ENCODE measurements around the gene RASGRP3.
"Not testable (repeated sequence)": the region's sequence is repeated elsewhere in the genome, so short reads cannot be mapped to it uniquely, and the experiment has no call there.

Gene RASGRP3

GRCh38 chr2:33435518-33435917 is 40.9 kb upstream of the RASGRP3 start:
- H3K4me3 ChIP-seq (ENCODE audit: low read length): no peak overlapping the region
- TF ChIP-seq CTCF (conservative IDR thresholded peaks at IDR 0.05; ENCODE audit: low read depth, low read length): no peak
- no peak for DNase-seq (ENCODE audit: low read depth)

- DNase-seq (ENCODE audit: low read depth): no peak
- TF ChIP-seq CTCF (conservative IDR thresholded peaks at IDR 0.05; ENCODE audit: low read depth, low read length): no peak
- no peak overlapping the region for H3K4me3 ChIP-seq (ENCODE audit: low read length)
Observed at GRCh38 chr2:33436083-33436482, 40.4 kb upstream of the RASGRP3 start.

GRCh38 chr2:33437297-33437696 is 39.2 kb upstream of the RASGRP3 start:
- H3K4me3 ChIP-seq (ENCODE audit: low read length): no peak overlapping the region
- DNase-seq (ENCODE audit: low read depth): no peak
- TF ChIP-seq CTCF (conservative IDR thresholded peaks at IDR 0.05; ENCODE audit: low read depth, low read length): no peak

- no peak for DNase-seq (ENCODE audit: low read depth)
- no peak overlapping the region for H3K4me3 ChIP-seq (ENCODE audit: low read length)
- no peak for TF ChIP-seq CTCF (conservative IDR thresholded peaks at IDR 0.05; ENCODE audit: low read depth, low read length)
Observed at GRCh38 chr2:33437815-33438214, 38.6 kb upstream of the RASGRP3 start.

- TF ChIP-seq CTCF (conservative IDR thresholded peaks at IDR 0.05; ENCODE audit: low read depth, low read length): peak; percentile 84
- no peak overlapping the region for H3K4me3 ChIP-seq (ENCODE audit: low read length)
- no peak for DNase-seq (ENCODE audit: low read depth)
Observed at GRCh38 chr2:33441235-33441810, 35.1 kb upstream of the RASGRP3 start.

- DNase-seq (ENCODE audit: low read depth); H3K4me3 ChIP-seq (ENCODE audit: low read length): not testable (repeated sequence)
Observed at GRCh38 chr2:33442052-33442451, 34.4 kb upstream of the RASGRP3 start.

- no peak for TF ChIP-seq CTCF (conservative IDR thresholded peaks at IDR 0.05; ENCODE audit: low read depth, low read length)
- no peak overlapping the region for H3K4me3 ChIP-seq (ENCODE audit: low read length)
- no peak for DNase-seq (ENCODE audit: low read depth)
Observed at GRCh38 chr2:33442528-33443079, 33.8 kb upstream of the RASGRP3 start.
